ENCODE data around the gene DCHS1. TPM values are rescaled to one million over a fixed set of nuclear protein-coding genes. Genes with fewer than 3 reads are reported as not detected.

DCHS1 gene
- total and polyA plus RNA-seq, 2 experiments from 2014 or later, result 1.1 to 6.4 TPM

GRCh38 chr11:6586434-6587359, 68.9 kb downstream of the DCHS1 start:
- TF ChIP-seq EZH2 (IDR thresholded peaks at IDR 0.05; ENCODE audit: insufficient read depth, poor library complexity, severe bottlenecking) (no peak), EZH2phosphoT487 (IDR thresholded peaks at IDR 0.05; ENCODE audit: insufficient read depth, low read depth) (no peak)
- peak overlapping the region; percentile 52 for H3K4me2 ChIP-seq (ENCODE audit: unreplicated experiment)
- no peak overlapping the region for H3K27ac ChIP-seq
- no peaks in the 10 kb centered on the region for H4K20me1 ChIP-seq (ENCODE audit: insufficient read depth)
- DNase-seq, result peak; percentile 60
- in situ Hi-C loops (cut with MboI), result no loop called here
- peak overlapping the region; percentile 37 for H2AFZ ChIP-seq
- no peak overlapping the region for H3K9ac ChIP-seq
- H3K36me3 ChIP-seq (ENCODE audit: low read depth), result 0 out of 2 replicates have a peak, but pooled peaks cover 7% of the 10 kb centered on the region
- no peaks in the 10 kb centered on the region for H3K79me2 ChIP-seq (ENCODE audit: insufficient read depth)
- no peaks in the 10 kb centered on the region for H3K9me2 ChIP-seq (ENCODE audit: insufficient read depth)
- no peaks in the 10 kb centered on the region for H3K4me1 ChIP-seq (ENCODE audit: insufficient read depth)
- H3K9me3 ChIP-seq (ENCODE audit: low read depth), result peaks cover 3% of the 10 kb centered on the region
- no peaks in the 10 kb centered on the region for H3K27me3 ChIP-seq (replicated peaks; ENCODE audit: insufficient read depth)
- 26 to 29% methylated on average over 22 to 25 of the region's 25 CpGs for WGBS, 2 experiments (ENCODE audit: low coverage in 1 of 2, low lambda C conversion rate in 2 of 2, missing lambda C conversion rate in 2 of 2)
- H3F3A ChIP-seq (ENCODE audit: insufficient read depth), result peaks cover 19% of the 10 kb centered on the region
- H3K4me3 ChIP-seq, result peak overlapping the region; percentile 41

DNA sequence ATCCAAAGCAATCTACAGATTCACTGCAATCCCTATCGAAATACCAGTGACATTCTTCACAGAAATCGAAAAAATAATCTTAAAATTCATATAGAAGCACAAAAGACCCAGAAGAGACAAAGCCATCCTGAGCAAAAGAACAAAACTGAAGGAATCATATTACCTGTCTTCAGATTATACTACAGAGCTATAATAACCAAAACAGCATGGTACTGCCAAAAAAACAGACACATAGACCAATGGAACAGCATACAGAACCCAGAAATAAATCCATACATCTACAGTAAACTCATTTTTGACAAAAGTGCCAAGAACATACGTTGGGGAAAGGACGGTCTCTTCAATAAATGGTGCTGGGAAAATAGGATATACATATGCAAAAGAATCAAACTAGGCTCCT, 71.1 kb downstream of the DCHS1 start:
- peaks cover 3% of the 10 kb centered on the region for H3K9me3 ChIP-seq (ENCODE audit: low read depth)
- no peak for TF ChIP-seq EZH2 (IDR thresholded peaks at IDR 0.05; ENCODE audit: insufficient read depth, poor library complexity, severe bottlenecking)
- TF ChIP-seq EZH2phosphoT487 (IDR thresholded peaks at IDR 0.05; ENCODE audit: insufficient read depth, low read depth), result no peak
- H2AFZ ChIP-seq, result no peak overlapping the region
- WGBS, 2 experiments (ENCODE audit: low coverage in 1 of 2, low lambda C conversion rate in 2 of 2, missing lambda C conversion rate in 2 of 2), result 89 to 93% methylated on average over 4 of the region's 4 CpGs
- H3K36me3 ChIP-seq (ENCODE audit: low read depth), result 0 out of 2 replicates have a peak, but pooled peaks cover 7% of the 10 kb centered on the region
- no peaks in the 10 kb centered on the region for H3K4me1 ChIP-seq (ENCODE audit: insufficient read depth)
- in situ Hi-C loops (cut with MboI), result no loop called here
- no peak overlapping the region for H3K4me3 ChIP-seq
- no peak overlapping the region for H3K4me2 ChIP-seq (ENCODE audit: unreplicated experiment)
- no peak overlapping the region for H3K27ac ChIP-seq
- no peaks in the 10 kb centered on the region for H3K27me3 ChIP-seq (replicated peaks; ENCODE audit: insufficient read depth)
- H3K9me2 ChIP-seq (ENCODE audit: insufficient read depth), result no peaks in the 10 kb centered on the region
- H3F3A ChIP-seq (ENCODE audit: insufficient read depth), result peaks cover 8% of the 10 kb centered on the region
- H3K79me2 ChIP-seq (ENCODE audit: insufficient read depth), result no peaks in the 10 kb centered on the region
- DNase-seq, result no peak
- H3K9ac ChIP-seq, result no peak overlapping the region
- H4K20me1 ChIP-seq (ENCODE audit: insufficient read depth), result no peaks in the 10 kb centered on the region

DNA sequence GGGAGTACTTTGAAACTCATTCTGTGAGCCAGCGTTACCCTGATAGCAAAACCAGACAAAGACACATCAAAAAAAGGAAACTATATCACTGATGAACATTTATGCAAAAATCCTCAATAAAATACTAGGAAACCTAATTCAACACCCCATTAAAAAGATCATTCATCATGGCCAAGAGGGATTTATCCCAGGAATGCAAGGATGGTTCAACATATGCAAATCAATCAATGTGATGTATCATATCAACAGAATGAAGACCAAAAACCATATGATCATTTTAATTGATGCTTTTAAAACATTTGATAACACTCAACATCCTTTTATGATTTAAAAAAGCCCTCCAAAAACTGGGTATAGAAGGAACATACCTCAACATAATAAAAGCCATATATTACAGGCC, 72.0 kb downstream of the DCHS1 start:
- Histone ChIP-seq H3K9me2 (ENCODE audit: insufficient read depth) (no peaks in the 10 kb centered on the region), H4K20me1 (ENCODE audit: insufficient read depth) (no peaks in the 10 kb centered on the region), H3K79me2 (ENCODE audit: insufficient read depth) (no peaks in the 10 kb centered on the region), H2AFZ (no peak overlapping the region), H3K4me1 (ENCODE audit: insufficient read depth) (no peaks in the 10 kb centered on the region), H3K9me3 (ENCODE audit: low read depth) (peaks cover 3% of the 10 kb centered on the region), H3F3A (ENCODE audit: insufficient read depth) (peaks cover 13% of the 10 kb centered on the region), H3K27me3 (replicated peaks; ENCODE audit: insufficient read depth) (no peaks in the 10 kb centered on the region), H3K4me3 (no peak overlapping the region), H3K27ac (no peak overlapping the region), H3K9ac (no peak overlapping the region), H3K4me2 (ENCODE audit: unreplicated experiment) (no peak overlapping the region), H3K36me3 (ENCODE audit: low read depth) (0 out of 2 replicates have a peak, but pooled peaks cover 7% of the 10 kb centered on the region)
- WGBS, 2 experiments (ENCODE audit: low coverage in 1 of 2, low lambda C conversion rate in 2 of 2, missing lambda C conversion rate in 2 of 2), result 78 to 84% methylated on average over 1 of the region's 1 CpG
- no peak for TF ChIP-seq EZH2phosphoT487 (IDR thresholded peaks at IDR 0.05; ENCODE audit: insufficient read depth, low read depth)
- no peak for TF ChIP-seq EZH2 (IDR thresholded peaks at IDR 0.05; ENCODE audit: insufficient read depth, poor library complexity, severe bottlenecking)
- in situ Hi-C loops (cut with MboI), result no loop called here
- no peak for DNase-seq

GRCh38 chr11:6579681-6580080, 75.9 kb downstream of the DCHS1 start:
- TF ChIP-seq EZH2 (IDR thresholded peaks at IDR 0.05; ENCODE audit: insufficient read depth, poor library complexity, severe bottlenecking) (no peak), EZH2phosphoT487 (IDR thresholded peaks at IDR 0.05; ENCODE audit: insufficient read depth, low read depth) (no peak)
- 95 to 96% methylated on average over 2 of the region's 2 CpGs for WGBS, 2 experiments (ENCODE audit: low coverage in 1 of 2, low lambda C conversion rate in 2 of 2, missing lambda C conversion rate in 2 of 2)

More at GRCh38 chr11:6579681-6580080, 75.9 kb downstream of the DCHS1 start:
- H3K27ac ChIP-seq, result no peak overlapping the region
- in situ Hi-C loops (cut with MboI), result no loop called here
- no peaks in the 10 kb centered on the region for H3K27me3 ChIP-seq (replicated peaks; ENCODE audit: insufficient read depth)
- H4K20me1 ChIP-seq (ENCODE audit: insufficient read depth), result no peaks in the 10 kb centered on the region
- peaks cover 3% of the 10 kb centered on the region for H3K9me3 ChIP-seq (ENCODE audit: low read depth)
- H3K9ac ChIP-seq, result no peak overlapping the region
- peaks cover 21% of the 10 kb centered on the region for H3K4me1 ChIP-seq (ENCODE audit: insufficient read depth)
- no peaks in the 10 kb centered on the region for H3K9me2 ChIP-seq (ENCODE audit: insufficient read depth)
- H3K79me2 ChIP-seq (ENCODE audit: insufficient read depth), result no peaks in the 10 kb centered on the region
- no peak overlapping the region for H2AFZ ChIP-seq
- H3K36me3 ChIP-seq (ENCODE audit: low read depth), result 0 out of 2 replicates have a peak, but pooled peaks cover 6% of the 10 kb centered on the region
- no peak overlapping the region for H3K4me3 ChIP-seq
- H3K4me2 ChIP-seq (ENCODE audit: unreplicated experiment), result no peak overlapping the region
- DNase-seq, result no peak
- peaks cover 33% of the 10 kb centered on the region for H3F3A ChIP-seq (ENCODE audit: insufficient read depth)
